Measurements from ENCODE around the gene DNAJB14. TPM values are rescaled to one million over a fixed set of nuclear protein-coding genes. Genes with fewer than 3 reads are reported as not detected.

The DNAJB14 gene
- total and polyA plus RNA-seq, 2 donors (not counting 1 experiment from before 2014, with no cell fraction given), result 14.4 to 64.9 TPM

GRCh38 chr4:99878604-99879003 is 67.8 kb downstream of the DNAJB14 start:
- H3K9me3 Mint-ChIP-seq (ENCODE audit: insufficient read depth), result no peaks in the 10 kb centered on the region
- no peak for DNase-seq
- ChIA-PET POLR2A (no interaction called here), CTCF (no interaction called here)
- no peak overlapping the region for H3K4me3 Mint-ChIP-seq
- H3K4me3 ChIP-seq (ENCODE audit: control extremely low read depth in 1 of 5, extremely low read depth in 1 of 5, insufficient read depth in 1 of 5, low read depth in 2 of 5, low read length in 4 of 5), result no peak overlapping the region
- H3K79me2 ChIP-seq (ENCODE audit: control insufficient read depth, insufficient read depth, low read length), result no peaks in the 10 kb centered on the region
- H4K20me1 ChIP-seq (ENCODE audit: control insufficient read depth, insufficient read depth, low read length, poor library complexity, severe bottlenecking), result no peaks in the 10 kb centered on the region
- H2AFZ ChIP-seq (ENCODE audit: insufficient read depth, low read depth, low read length, poor library complexity, severe bottlenecking), result no peak overlapping the region
- H3K9ac ChIP-seq (ENCODE audit: low read length), result no peak overlapping the region
- peaks cover 5 to 47% of the 10 kb centered on the region in 2 experiments for H3K36me3 ChIP-seq (replicated peaks in 1 of 2; ENCODE audit: control extremely low read depth in 1 of 2, control insufficient read depth in 1 of 2, extremely low read depth in 1 of 2, insufficient read depth in 2 of 2, low read length in 1 of 2)
- intact Hi-C loops (cut with micrococcal nuclease), result no loop called here
- H3K4me1 Mint-ChIP-seq, result peaks cover 5% of the 10 kb centered on the region
- no peaks in the 10 kb centered on the region for H3K27me3 Mint-ChIP-seq
- no peak for TF ChIP-seq EZH2 (IDR thresholded peaks at IDR 0.05; ENCODE audit: borderline replicate concordance, insufficient read depth, low read depth, low read length, poor library complexity, severe bottlenecking)
- no peak for TF ChIP-seq CTCF (IDR thresholded peaks at IDR 0.05)
- H3K9me3 ChIP-seq (ENCODE audit: control extremely low read depth in 1 of 3, control insufficient read depth in 2 of 3, insufficient read depth in 1 of 3, low read length in 2 of 3), result no peaks in the 10 kb centered on the region
- H3K4me2 ChIP-seq (replicated peaks; ENCODE audit: low read depth, low read length, poor library complexity, severe bottlenecking), result no peak overlapping the region
- H3K27me3 ChIP-seq (replicated peaks in 1 of 4; ENCODE audit: control extremely low read depth in 1 of 4, control insufficient read depth in 3 of 4, insufficient read depth in 4 of 4, low read length in 3 of 4), result no peaks in the 10 kb centered on the region
- H3K4me1 ChIP-seq (ENCODE audit: control insufficient read depth in 2 of 2, insufficient read depth in 2 of 2, low read length in 2 of 2), result no peaks in the 10 kb centered on the region
- no peak for ATAC-seq (ENCODE audit: low read depth)
- H3K27ac ChIP-seq (ENCODE audit: low read length in 2 of 2), result no peak overlapping the region
- H3K27ac Mint-ChIP-seq, result no peak overlapping the region

- Mint-ChIP-seq H3K27me3 (no peaks in the 10 kb centered on the region), H3K27ac (no peak overlapping the region), H3K9me3 (ENCODE audit: insufficient read depth) (no peaks in the 10 kb centered on the region), H3K4me1 (peaks cover 5% of the 10 kb centered on the region), H3K4me3 (no peak overlapping the region)
- peaks cover 7 to 46% of the 10 kb centered on the region in 2 experiments for H3K36me3 ChIP-seq (replicated peaks in 1 of 2; ENCODE audit: control extremely low read depth in 1 of 2, control insufficient read depth in 1 of 2, extremely low read depth in 1 of 2, insufficient read depth in 2 of 2, low read length in 1 of 2)
- ATAC-seq (ENCODE audit: low read depth), result no peak
- H3K9ac ChIP-seq (ENCODE audit: low read length), result no peak overlapping the region
- H3K4me1 ChIP-seq (ENCODE audit: control insufficient read depth in 2 of 2, insufficient read depth in 2 of 2, low read length in 2 of 2), result no peaks in the 10 kb centered on the region
- no peak overlapping the region for H3K27ac ChIP-seq (ENCODE audit: low read length in 2 of 2)
- DNase-seq, result no peak
- H4K20me1 ChIP-seq (ENCODE audit: control insufficient read depth, insufficient read depth, low read length, poor library complexity, severe bottlenecking), result no peaks in the 10 kb centered on the region
- no CpG with 5 or more reads among the region's 3 CpGs for WGBS (ENCODE audit: insufficient coverage)
- no peak for TF ChIP-seq EZH2 (IDR thresholded peaks at IDR 0.05; ENCODE audit: borderline replicate concordance, insufficient read depth, low read depth, low read length, poor library complexity, severe bottlenecking)
- TF ChIP-seq CTCF (IDR thresholded peaks at IDR 0.05), result no peak
- H3K9me3 ChIP-seq (ENCODE audit: control extremely low read depth in 1 of 3, control insufficient read depth in 2 of 3, insufficient read depth in 1 of 3, low read length in 2 of 3), result no peaks in the 10 kb centered on the region
- ChIA-PET POLR2A (no interaction called here), CTCF (interaction anchor here (1.3 kb wide), 1 partner anchor 17 kb away, joined by 3 read pairs; no protein-coding TSS in a partner anchor)
- no peak overlapping the region for H3K4me3 ChIP-seq (ENCODE audit: control extremely low read depth in 1 of 5, extremely low read depth in 1 of 5, insufficient read depth in 1 of 5, low read depth in 2 of 5, low read length in 4 of 5)
- H3K4me2 ChIP-seq (replicated peaks; ENCODE audit: low read depth, low read length, poor library complexity, severe bottlenecking), result no peak overlapping the region
- no peaks in the 10 kb centered on the region for H3K79me2 ChIP-seq (ENCODE audit: control insufficient read depth, insufficient read depth, low read length)
- intact Hi-C loops (cut with micrococcal nuclease), result no loop called here
- no peak overlapping the region for H2AFZ ChIP-seq (ENCODE audit: insufficient read depth, low read depth, low read length, poor library complexity, severe bottlenecking)
- H3K27me3 ChIP-seq (replicated peaks in 1 of 4; ENCODE audit: control extremely low read depth in 1 of 4, control insufficient read depth in 3 of 4, insufficient read depth in 4 of 4, low read length in 3 of 4), result no peaks in the 10 kb centered on the region
These were observed 69.5 kb downstream of the DNAJB14 start for GRCh38 chr4:99876946-99877345.
